H1 (cell line): ENCODE measurements around the gene TLCD3A. TPM values are rescaled to one million over a fixed set of nuclear protein-coding genes. Genes with fewer than 3 reads are reported as not detected.

Experiments used
- ASH2L ChIP-seq: fragments of 200-600, 300-600 bp; sonication (generic); IDR thresholded peaks from one replicate; pipeline ENCODE4 v1.7.1; 2017; ENCODE audit warnings: low read length
- BCL11A ChIP-seq, 2 experiments: IDR thresholded peaks; one replicate each; pipeline ENCODE4 v1.6.1; 2011; ENCODE audit warnings: low read depth in 2 of 2, low read length in 2 of 2, mild to moderate bottlenecking in 2 of 2
- E2F6 ChIP-seq: IDR thresholded peaks from 2 replicates; pipeline ENCODE4 v1.6.1; 2012; ENCODE audit warnings: inconsistent platforms
- KDM4A ChIP-seq: IDR thresholded peaks from one replicate; pipeline ENCODE4 v1.7.1; 2012; ENCODE audit warnings: low read depth, mild to moderate bottlenecking, moderate library complexity, low read length, inconsistent platforms; ENCODE audit not compliant: severe bottlenecking
- NANOG ChIP-seq: IDR thresholded peaks from 2 replicates; pipeline ENCODE4 v1.6.1; 2011; ENCODE audit warnings: low read length, low read depth, mild to moderate bottlenecking, inconsistent platforms; ENCODE audit not compliant: insufficient read depth, poor library complexity, severe bottlenecking
- POLR2AphosphoS5 ChIP-seq: IDR thresholded peaks from 2 replicates; pipeline ENCODE4 v1.6.1; 2011; ENCODE audit warnings: low read depth, low read length
- SP2 ChIP-seq: IDR thresholded peaks from 2 replicates; pipeline ENCODE4 v1.6.1; 2012; ENCODE audit warnings: mild to moderate bottlenecking, low read length, inconsistent platforms
- polyA plus RNA-seq, 7 experiments: library from polyadenylated mRNA; depleted of rRNA in 3 of 7; stranded (reverse) in 5 of 7; unstranded in 2 of 7; fragments of >200 nt in 5 of 7; fragments of 200-250 nt in 2 of 7; gene quantifications; 1 replicate in 5 of 7; 2 replicates in 1 of 7; 4 replicates in 1 of 7; pipeline versions ENCODE4 v1.2.1 to v1.2.3, GENCODE V29; 2011 to 2013; ENCODE audit warnings: missing spikeins in 2 of 7, mixed read lengths in 2 of 7
- total RNA-seq: library from RNA; stranded (reverse); fragmentation: NEBNext Ultra II Directional; extraction: Animal tissue kit (Norgen Biotek cat#: 25700); gene quantifications from 2 replicates; pipeline ENCODE4 v1.2.1, GENCODE V29; 2021

Gene TLCD3A
- total and polyA plus RNA-seq, 2 of the 8 experiments (the other 6 are each of a cell fraction or from before 2014, with no cell fraction given): 26.1 to 48.8 TPM

GRCh38 chr17:732067-732901 is at the start of gene TLCD3A (continued):
- TF ChIP-seq BCL11A (IDR thresholded peaks at IDR 0.05; ENCODE audit: low read depth in 2 of 2, low read length in 2 of 2): no peak
- no peak for TF ChIP-seq SP2
- TF ChIP-seq POLR2AphosphoS5: peak; percentile 33; the same call in 1 of the 2 replicates
- peak; percentile 58 for TF ChIP-seq KDM4A
- peak; percentile 42 for TF ChIP-seq ASH2L
- no peak for TF ChIP-seq E2F6
- no peak for TF ChIP-seq NANOG
